OCI-LY7 (cell line): Measurements from ENCODE around the gene TSPAN8. TPM values are rescaled to one million over a fixed set of nuclear protein-coding genes. Genes with fewer than 3 reads are reported as not detected.

Source experiments
- BruUV-seq: library from RNA; stranded (reverse); fragments of 400-500 nt; replicated peaks from 2 replicates; lab custom pipeline; 2021; lab: Mats Ljungman, UMichigan
- CTCF ChIA-PET: fragments of 300-600 bp; sonication (Branson Sonifier 250); formaldehyde crosslinking; loops from one replicate; lab custom pipeline; 2022; ENCODE audit warnings: antibody characterized with exemption; ENCODE audit not compliant: unreplicated experiment; lab: Charles Lee
- POLR2A ChIA-PET: fragments of 300-600 bp; sonication (Branson Sonifier 250); formaldehyde crosslinking; loops from one replicate; lab custom pipeline; 2022; ENCODE audit warnings: antibody characterized with exemption; lab: Charles Lee
- DNase-seq: peaks from one replicate; pipeline ENCODE4 v3.0.0-alpha.2; 2015; ENCODE audit warnings: low spot score
- H2AFZ ChIP-seq: fragments of 200-600 bp; sonication (generic), shearing (Covaris generic); 2 replicates; pipeline ENCODE4 v1.6.1; 2014; ENCODE audit warnings: mild to moderate bottlenecking, antibody characterized with exemption, low read length, moderate library complexity
- H3K27ac ChIP-seq: fragments of 200-600 bp; sonication (generic); 2 replicates; pipeline ENCODE4 v1.5.1; 2014; ENCODE audit warnings: mixed run types, low read depth, mild to moderate bottlenecking, moderate library complexity, low read length, inconsistent platforms; ENCODE audit not compliant: poor library complexity, severe bottlenecking
- H3K36me3 ChIP-seq: fragments of 200-600 bp; sonication (generic); 2 replicates; pipeline ENCODE4 v1.6.1; 2014; ENCODE audit warnings: mild to moderate bottlenecking, antibody characterized with exemption, low read length, moderate library complexity, mixed read lengths; ENCODE audit not compliant: insufficient read depth
- H3K4me1 ChIP-seq: fragments of 200-600 bp; sonication (generic); 2 replicates; pipeline ENCODE4 v1.5.1; 2014; ENCODE audit warnings: mild to moderate bottlenecking, low read length; ENCODE audit not compliant: insufficient read depth, poor library complexity, severe bottlenecking
- H3K4me2 ChIP-seq: fragments of 200-600 bp; sonication (generic); 2 replicates; pipeline ENCODE4 v1.6.1; 2014; ENCODE audit warnings: mild to moderate bottlenecking, low read length
- H3K4me3 ChIP-seq: fragments of 200-600 bp; sonication (generic); 2 replicates; pipeline ENCODE4 v1.5.1; 2014; ENCODE audit warnings: mild to moderate bottlenecking, low read depth, low read length; ENCODE audit not compliant: poor library complexity, severe bottlenecking
- H3K79me2 ChIP-seq: fragments of 200-600 bp; sonication (generic); 2 replicates; pipeline ENCODE4 v1.6.1; 2016; ENCODE audit warnings: low read depth, mild to moderate bottlenecking, low read length, moderate library complexity, mixed read lengths; ENCODE audit not compliant: insufficient read depth
- H3K9me2 ChIP-seq: fragments of 200-600 bp; sonication (generic); 2 replicates; pipeline ENCODE4 v1.6.1; 2016; ENCODE audit warnings: mild to moderate bottlenecking, low read length, mixed read lengths; ENCODE audit not compliant: insufficient read depth
- H3K9me3 ChIP-seq: fragments of 200-600 bp; sonication (generic); 2 replicates; pipeline ENCODE4 v1.6.1; 2014; ENCODE audit warnings: mild to moderate bottlenecking, mixed run types, low read length, mixed read lengths
- H4K20me1 ChIP-seq: fragments of 200-600 bp; sonication (generic); 2 replicates; pipeline ENCODE4 v1.6.1; 2014; ENCODE audit warnings: mild to moderate bottlenecking, antibody characterized with exemption, low read length, moderate library complexity, mixed read lengths; ENCODE audit not compliant: insufficient read depth
- CTCF ChIP-seq: fragments of 200-600 bp; sonication (generic); conservative IDR thresholded peaks from 2 replicates; pipeline ENCODE4 v1.5.1; 2014; ENCODE audit warnings: mild to moderate bottlenecking, antibody characterized with exemption, low read length, moderate library complexity, mixed read lengths
- EZH2phosphoT487 ChIP-seq: fragments of 200-600 bp; sonication (generic); IDR thresholded peaks from 2 replicates; pipeline ENCODE4 v1.6.1; 2018; ENCODE audit warnings: low read depth, borderline replicate concordance, mild to moderate bottlenecking, mixed run types, antibody characterized with exemption, low read length, moderate library complexity, mixed read lengths
- intact Hi-C: fragments of 100-400 bp; cut with micrococcal nuclease; formaldehyde crosslinking; loops from one replicate; pipeline ENCODE4 v1.10.0; 2022; ENCODE audit not compliant: unreplicated experiment
- total RNA-seq, 2 experiments: library from RNA; depleted of rRNA in 1 of 2; stranded (reverse); fragments of >200 nt in 1 of 2; shearing (Covaris generic) in 1 of 2; gene quantifications; 2 replicates each; pipeline ENCODE4 v1.2.3, GENCODE V29; 2014 to 2022

Gene TSPAN8
- total RNA-seq, 2 experiments from 2014 or later: not detected

GRCh38 chr12:71162832-71163763, 5.3 kb upstream of the TSPAN8 start:
- BruUV-seq: no TSS peak
- Histone ChIP-seq H3K27ac (no peak overlapping the region), H4K20me1 (no peaks in the 10 kb centered on the region), H3K4me3 (no peak overlapping the region), H3K4me1 (no peaks in the 10 kb centered on the region), H3K4me2 (no peak overlapping the region), H3K79me2 (no peaks in the 10 kb centered on the region), H3K36me3 (no peaks in the 10 kb centered on the region), H3K9me3 (no peaks in the 10 kb centered on the region), H2AFZ (no peak overlapping the region), H3K9me2 (no peaks in the 10 kb centered on the region)
- no peak for DNase-seq
- intact Hi-C loops: no loop called here
- ChIA-PET CTCF (no interaction called here), POLR2A (no interaction called here)
- no peak for TF ChIP-seq EZH2phosphoT487
- TF ChIP-seq CTCF: no peak

DNA sequence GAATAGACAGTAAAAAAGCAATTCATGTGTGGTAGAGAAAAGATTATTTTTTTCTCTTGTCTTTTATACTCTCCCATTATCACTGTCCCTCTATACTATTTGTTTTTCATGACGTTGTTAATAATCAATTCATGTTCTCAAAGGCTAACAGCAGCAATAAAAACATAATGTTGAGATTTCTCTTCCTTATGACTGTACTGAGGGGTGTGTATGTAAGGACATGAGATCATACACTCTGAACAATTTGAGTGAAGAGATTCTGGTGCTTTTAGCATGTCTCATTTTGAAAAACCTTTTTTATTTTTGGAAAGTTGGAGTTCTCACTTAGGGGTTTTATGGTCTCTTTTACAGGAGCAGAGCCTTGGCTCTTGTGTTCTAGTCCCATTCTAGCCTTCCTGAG, 3.8 kb upstream of the TSPAN8 start:
- no TSS peak for BruUV-seq

DNA sequence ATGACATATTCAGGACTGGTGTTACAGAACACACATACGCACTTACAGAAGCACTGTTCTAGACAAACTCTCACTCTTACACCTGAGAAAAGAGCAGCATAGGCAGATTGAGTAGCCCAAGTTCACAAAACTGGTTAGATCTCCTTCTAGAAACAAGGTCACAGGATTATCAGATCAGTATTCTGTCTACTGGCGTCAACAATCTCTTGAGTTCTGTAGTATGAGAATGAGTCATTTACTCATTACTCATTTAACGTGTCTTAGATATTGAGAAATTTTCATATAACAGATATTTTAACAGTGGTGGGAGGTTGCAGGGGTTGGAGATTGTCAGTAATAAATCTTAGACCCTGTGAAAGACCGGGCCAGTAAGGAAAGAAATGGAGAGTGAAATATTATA, 2.8 kb upstream of the TSPAN8 start:
- Histone ChIP-seq H3K9me3 (no peaks in the 10 kb centered on the region), H3K4me2 (no peak overlapping the region), H3K36me3 (no peaks in the 10 kb centered on the region), H2AFZ (no peak overlapping the region), H3K79me2 (no peaks in the 10 kb centered on the region), H3K27ac (no peak overlapping the region), H3K4me3 (no peak overlapping the region), H3K9me2 (no peaks in the 10 kb centered on the region), H4K20me1 (no peaks in the 10 kb centered on the region), H3K4me1 (no peaks in the 10 kb centered on the region)
- intact Hi-C loops: no loop called here
- no peak for DNase-seq
- no peak for TF ChIP-seq CTCF
- POLR2A ChIA-PET: no interaction called here
- CTCF ChIA-PET: no interaction called here
- no TSS peak for BruUV-seq

More for the DNA sequence above, 3.8 kb upstream of the TSPAN8 start:
- no peak for DNase-seq
- H3K4me1 ChIP-seq: no peaks in the 10 kb centered on the region
- TF ChIP-seq EZH2phosphoT487: no peak
- H3K9me2 ChIP-seq: no peaks in the 10 kb centered on the region
- no peak overlapping the region for H3K4me3 ChIP-seq
- no peak overlapping the region for H3K4me2 ChIP-seq
- H3K27ac ChIP-seq: no peak overlapping the region
- H4K20me1 ChIP-seq: no peaks in the 10 kb centered on the region
- H2AFZ ChIP-seq: no peak overlapping the region
- CTCF ChIA-PET: no interaction called here
- H3K79me2 ChIP-seq: no peaks in the 10 kb centered on the region
- intact Hi-C loops: no loop called here
- no peaks in the 10 kb centered on the region for H3K36me3 ChIP-seq
- POLR2A ChIA-PET: no interaction called here
- no peaks in the 10 kb centered on the region for H3K9me3 ChIP-seq
